Activated CD4-positive, alpha-beta memory T cell treated with anti-CD3 and anti-CD28 coated beads, Interleukin-2, amount 10 ng/mL, durations not matched to agents 7 days and 5 days (primary cell): Measurements from ENCODE around the gene SPINK2. TPM values are rescaled to one million over a fixed set of nuclear protein-coding genes. Genes with fewer than 3 reads are reported as not detected.

Source experiments
- CTCF ChIA-PET: fragments of 350-600 bp; sonication (Branson Sonifier 250); formaldehyde crosslinking; loops from one replicate; lab custom pipeline; 2021; ENCODE audit warnings: antibody characterized with exemption, inconsistent platforms; lab: Charles Lee
- POLR2A ChIA-PET: fragments of 350-600 bp; sonication (Branson Sonifier 250); formaldehyde crosslinking; loops from one replicate; lab custom pipeline; 2021; ENCODE audit warnings: antibody characterized with exemption; lab: Charles Lee
- DNase-seq: peaks from one replicate; pipeline ENCODE4 v3.0.0-alpha.2; 2020
- H3K27ac Mint-ChIP-seq: one replicate; pipeline ENCODE4 v1.8.0; 2021; ENCODE audit warnings: mild to moderate bottlenecking, mixed read lengths
- H3K27me3 Mint-ChIP-seq: one replicate; pipeline ENCODE4 v1.8.0; 2021; ENCODE audit warnings: mixed read lengths
- H3K36me3 Mint-ChIP-seq: one replicate; pipeline ENCODE4 v1.8.0; 2021; ENCODE audit warnings: low read depth, mixed read lengths
- H3K4me1 Mint-ChIP-seq: one replicate; pipeline ENCODE4 v1.8.0; 2021; ENCODE audit warnings: mixed read lengths
- H3K4me3 Mint-ChIP-seq: one replicate; pipeline ENCODE4 v1.8.0; 2021; ENCODE audit warnings: mild to moderate bottlenecking, mixed read lengths
- H3K9me3 Mint-ChIP-seq: one replicate; pipeline ENCODE4 v1.8.0; 2021; ENCODE audit warnings: mixed read lengths
- total RNA-seq, 2 experiments: library from RNA; stranded (reverse); gene quantifications; one replicate each; pipeline ENCODE4 v1.2.3, GENCODE V29; 2021

Gene SPINK2
- total RNA-seq, 2 experiments from 2014 or later, result 1.0 TPM; not detected in 1

DNA sequence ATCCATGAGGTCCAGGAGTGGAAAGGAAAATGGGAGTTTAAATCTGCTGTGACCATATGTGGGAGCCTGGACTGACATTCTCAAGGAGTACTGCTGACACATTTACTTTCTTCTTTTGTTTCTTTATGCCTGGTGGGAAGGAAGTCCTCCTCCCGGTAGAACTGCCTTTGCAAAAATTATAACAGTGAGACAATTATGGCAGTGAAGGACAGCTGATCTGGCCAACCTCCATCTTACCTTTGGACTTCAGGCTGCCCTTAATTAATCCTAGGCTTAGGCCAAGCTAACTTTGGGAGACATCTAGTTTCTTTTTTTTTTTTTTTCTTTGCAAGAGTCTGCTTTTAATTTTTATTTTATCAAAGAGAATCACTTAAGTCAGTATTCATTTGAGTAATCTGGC lies 61.3 kb downstream of the SPINK2 start:
- POLR2A ChIA-PET, result no interaction called here
- Mint-ChIP-seq H3K27ac (no peak overlapping the region), H3K9me3 (no peaks in the 10 kb centered on the region), H3K36me3 (no peaks in the 10 kb centered on the region), H3K27me3 (peaks cover 7% of the 10 kb centered on the region), H3K4me1 (peaks cover 56% of the 10 kb centered on the region), H3K4me3 (no peak overlapping the region)
- CTCF ChIA-PET, result no interaction called here
- DNase-seq, result no peak

Other genes with a start within 250 kb of the SPINK2 start
- 100 to 1,000 TPM; 206 to 215 TPM for gene HOPX, start 140.4 kb downstream of the SPINK2 start, total RNA-seq
- gene REST, start 86.2 kb upstream of the SPINK2 start, total RNA-seq, result 10 to 100 TPM; 54.7 to 58.3 TPM
- 10 to 100 TPM; 22.1 to 22.6 TPM for gene NOA1, start 155.9 kb upstream of the SPINK2 start, total RNA-seq
- gene POLR2B, start 157.2 kb upstream of the SPINK2 start, total RNA-seq, result 100 to 1,000 TPM; 107 to 109 TPM